Stimulated activated CD8-positive, alpha-beta memory T cell treated with anti-CD3 and anti-CD28 coated beads, Interleukin-12 subunit alpha, Interleukin-12 subunit beta, amount 100 ng/mL, for 4 hours (primary cell): ENCODE measurements around the gene VPS37B.

Source experiments
- DNase-seq: peaks from one replicate; pipeline ENCODE4 v3.0.0-alpha.2; 2020; ENCODE audit warnings: low read depth

Gene VPS37B

DNA sequence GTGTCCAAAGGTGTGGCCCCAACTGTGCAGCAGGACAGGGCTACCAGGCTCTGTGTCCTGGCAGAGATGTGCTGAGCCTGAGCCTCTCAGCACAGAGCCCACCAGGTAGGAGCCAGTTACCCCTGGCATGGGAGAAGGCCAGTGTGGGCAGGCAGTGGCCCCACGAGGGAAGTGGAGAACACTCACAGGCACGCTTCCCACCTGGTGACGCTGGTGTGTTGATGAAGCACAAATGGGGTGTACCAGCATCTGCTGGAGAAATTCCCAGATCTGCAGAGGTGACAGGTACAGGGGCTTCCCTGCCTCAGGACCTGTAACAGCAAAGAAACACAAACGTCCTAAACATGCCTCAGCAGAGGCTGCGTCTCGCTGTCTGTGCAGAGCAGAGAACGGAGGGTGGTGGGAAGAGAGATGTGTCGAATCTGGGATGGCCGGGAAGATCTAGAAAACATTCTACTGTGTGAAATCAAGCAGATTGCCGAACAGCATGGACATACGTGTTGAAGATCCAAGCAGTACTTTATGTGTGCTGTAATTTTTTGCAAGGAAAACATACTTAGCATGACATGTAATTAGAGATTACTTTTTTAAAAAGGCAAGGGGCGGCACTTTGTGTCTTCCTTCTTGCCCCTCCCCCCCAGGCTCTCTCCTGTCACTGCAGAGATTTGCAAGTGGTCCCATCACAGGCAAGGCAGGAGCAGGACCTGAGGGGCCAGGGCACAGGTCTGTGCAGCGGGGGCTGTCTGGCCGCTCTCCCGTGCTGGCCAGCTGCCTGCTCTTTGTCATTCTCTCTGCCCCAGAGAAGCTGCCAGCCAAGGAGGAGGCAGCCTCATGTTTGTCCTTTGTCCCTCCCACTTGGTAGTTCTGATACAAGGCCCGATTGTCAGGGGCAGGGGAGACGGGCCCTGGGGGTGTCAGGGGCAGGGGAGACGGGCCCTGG lies 43.3 kb downstream of the VPS37B start:
- no peak for DNase-seq

DNA sequence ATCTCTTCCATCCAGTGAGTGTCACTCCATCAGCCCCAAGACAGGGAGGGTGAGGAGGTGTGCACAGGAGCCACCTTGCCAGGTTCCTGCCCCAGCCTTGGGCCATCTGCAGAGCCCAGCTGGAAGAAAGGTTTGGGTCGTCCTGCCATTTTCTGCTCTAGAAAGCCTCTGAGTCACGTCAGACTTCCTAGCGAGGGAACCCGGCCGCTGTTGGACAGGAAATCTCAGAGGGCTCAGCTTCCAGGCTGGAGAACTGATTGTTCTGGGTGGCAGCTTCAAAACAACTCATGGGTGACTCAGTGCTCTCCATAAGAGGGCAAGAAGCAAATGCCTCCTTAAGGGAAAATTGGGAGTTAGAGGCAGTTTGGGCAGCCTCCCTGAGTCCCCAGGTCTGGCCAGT lies 44.1 kb downstream of the VPS37B start:
- no peak for DNase-seq

DNA sequence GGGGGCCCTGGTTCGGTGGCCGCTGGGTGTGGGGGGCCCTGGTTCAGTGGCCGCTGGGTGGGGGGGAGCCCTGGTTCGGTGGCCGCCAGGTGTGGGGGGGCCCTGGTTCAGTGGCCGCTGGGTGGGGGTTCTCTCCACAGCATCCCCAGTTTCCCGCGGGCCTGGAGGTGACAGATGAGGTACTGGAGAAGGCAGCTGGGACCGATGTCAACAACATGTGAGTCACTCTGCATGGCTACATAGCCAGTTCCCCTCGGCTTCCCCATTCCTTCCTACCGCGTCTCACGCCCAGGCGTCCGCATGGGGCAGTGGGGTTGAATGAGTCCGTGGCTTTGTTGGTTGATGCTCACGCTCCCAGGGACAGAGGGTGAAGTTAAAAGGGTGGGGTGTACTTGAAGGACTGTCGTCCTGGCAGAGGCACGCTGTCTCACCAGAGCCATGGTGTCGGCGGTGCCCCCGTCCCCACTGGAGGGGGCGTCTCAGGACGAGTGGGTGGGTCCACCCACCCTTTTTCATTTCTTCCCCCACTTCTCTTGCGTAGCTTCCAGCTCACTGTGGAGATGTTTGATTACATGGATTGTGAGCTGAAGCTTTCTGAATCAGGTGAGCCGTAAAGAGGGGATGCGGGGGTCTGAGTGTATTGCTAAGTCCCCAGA lies 45.1 kb downstream of the VPS37B start:
- no peak for DNase-seq

DNA sequence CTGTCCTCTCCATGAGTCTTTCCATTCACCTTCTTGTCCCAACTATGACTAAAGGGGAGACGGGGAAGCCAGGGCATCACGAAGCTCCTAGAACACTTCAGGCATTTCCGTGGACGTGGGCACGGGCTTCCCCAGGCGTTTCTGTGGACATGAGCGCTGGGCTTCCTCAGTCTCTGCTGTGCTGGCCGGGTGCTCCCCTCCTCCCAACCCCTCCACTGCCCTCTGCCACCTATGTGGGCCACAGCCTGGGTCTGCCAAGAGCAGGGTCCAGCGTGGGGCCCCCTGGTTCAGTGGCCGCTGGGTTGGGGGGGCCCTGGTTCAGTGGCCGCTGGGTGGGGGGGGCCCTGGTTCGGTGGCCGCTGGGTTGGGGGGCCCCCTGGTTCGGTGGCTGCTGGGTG lies 45.9 kb downstream of the VPS37B start:
- DNase-seq: no peak

DNA sequence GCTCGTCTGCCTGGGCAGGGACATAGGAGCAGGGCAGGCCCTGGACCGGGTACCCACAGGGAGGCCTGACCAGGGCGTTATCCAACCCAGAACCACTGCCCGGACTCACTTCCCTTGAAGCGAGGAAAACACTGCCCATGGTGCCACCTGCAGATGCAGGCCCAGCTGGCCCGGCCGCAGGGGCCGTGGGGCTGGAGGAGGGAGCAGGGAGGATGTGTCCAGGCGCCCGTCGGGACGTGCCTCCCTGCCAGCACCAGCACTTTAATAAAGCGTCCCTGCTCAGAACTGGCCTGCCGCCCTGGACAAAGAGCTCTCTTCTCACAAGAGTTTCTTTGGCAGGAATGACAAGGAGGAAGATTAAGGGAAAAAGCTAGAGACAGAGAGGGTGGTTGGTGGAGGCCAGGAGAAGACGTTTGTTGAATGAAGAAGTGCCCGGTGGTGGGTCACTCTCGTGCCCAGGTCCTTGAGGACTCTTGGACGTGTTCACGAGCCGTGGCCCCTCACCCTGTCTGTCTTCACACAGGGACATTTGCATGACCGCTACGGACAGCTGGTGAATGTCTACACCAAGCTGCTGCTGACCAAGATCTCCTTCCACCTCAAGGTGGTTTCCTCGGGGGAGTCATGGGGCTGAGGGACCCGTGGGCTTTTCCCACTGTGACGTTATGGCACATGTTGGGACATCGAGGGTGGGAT lies 46.4 kb downstream of the VPS37B start:
- DNase-seq: no peak

DNA sequence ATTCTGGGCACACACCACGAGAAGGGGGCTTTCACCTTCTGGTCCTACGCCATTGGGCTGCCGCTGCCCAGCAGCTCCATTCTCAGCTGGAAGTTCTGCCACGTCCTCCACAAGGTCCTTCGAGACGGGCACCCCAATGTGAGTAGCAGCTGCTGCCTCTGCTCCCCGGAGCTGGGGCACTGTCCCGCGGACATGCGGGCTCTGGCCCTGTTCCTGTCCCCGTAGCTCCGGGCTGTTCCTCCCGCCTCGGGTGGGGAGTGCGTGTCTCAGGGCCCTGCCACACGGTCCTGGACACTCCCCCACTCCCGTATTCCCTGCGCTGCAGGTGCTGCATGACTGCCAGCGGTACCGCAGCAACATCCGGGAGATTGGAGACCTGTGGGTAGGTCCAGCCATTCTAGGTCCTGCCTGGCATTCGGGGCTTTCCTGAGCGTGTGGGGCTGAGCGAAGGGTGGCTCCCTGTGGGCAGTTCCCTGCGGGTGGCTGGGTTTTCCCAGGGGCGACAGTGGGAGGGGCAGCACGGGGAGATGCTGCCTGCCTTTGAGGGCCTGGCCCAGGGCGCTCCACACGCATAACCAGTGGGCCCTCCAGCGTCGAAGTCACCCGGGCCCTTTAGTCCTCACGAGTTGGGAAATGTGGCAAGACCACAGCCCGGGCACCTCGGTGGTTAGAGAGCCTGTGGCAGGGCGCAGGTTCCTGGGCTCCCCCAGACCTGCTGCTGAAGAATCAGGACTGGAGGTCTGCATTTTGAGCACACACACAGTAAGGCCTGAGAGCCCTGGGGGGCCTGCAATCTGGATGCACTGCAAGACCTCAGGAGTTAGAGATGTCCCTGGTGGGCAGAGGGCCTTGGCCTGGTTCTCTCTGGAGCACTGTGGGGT lies 47.2 kb downstream of the VPS37B start:
- DNase-seq: no peak

DNA sequence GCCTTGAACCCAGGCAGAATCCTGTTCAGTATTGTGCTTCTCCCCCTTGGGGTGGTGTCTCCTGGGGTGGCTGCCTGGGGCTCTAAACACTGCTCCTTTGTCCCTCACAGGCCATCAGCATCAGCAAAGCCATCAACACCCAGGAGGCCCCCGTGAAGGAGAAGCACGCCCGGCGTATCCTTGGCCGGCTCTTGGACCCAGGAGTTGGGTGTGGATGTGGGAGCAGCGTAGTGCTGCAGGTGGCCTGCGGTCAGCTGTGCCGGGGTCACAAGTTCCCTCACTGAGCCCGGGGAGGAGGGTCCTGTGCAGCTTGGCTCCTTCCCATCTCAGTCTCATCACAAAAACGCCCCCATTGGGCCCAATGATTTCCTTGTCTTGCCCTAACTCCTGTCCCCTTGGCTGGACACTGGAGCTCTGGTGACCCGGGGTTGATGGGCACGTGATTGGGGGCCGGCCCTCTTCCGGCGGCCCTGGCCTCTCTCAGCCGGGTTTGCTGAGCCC lies 48.0 kb downstream of the VPS37B start:
- DNase-seq: no peak

DNA sequence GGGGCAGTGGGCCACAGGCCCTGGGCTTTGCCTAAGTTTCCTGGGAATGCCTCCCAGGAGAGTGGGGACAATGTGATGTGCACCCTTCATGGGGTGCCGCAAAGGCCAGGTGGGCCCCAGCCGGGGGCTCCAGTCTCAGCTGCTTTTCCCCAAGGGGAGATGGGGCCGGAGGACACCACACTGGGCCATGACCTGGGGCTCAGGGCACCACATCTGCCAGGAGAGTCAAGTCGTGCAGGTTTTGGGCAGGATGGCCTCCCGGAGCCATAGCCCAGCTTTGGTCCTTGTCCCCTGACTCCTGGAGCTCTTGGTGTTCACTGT lies 48.4 kb downstream of the VPS37B start:
- no peak for DNase-seq

DNA sequence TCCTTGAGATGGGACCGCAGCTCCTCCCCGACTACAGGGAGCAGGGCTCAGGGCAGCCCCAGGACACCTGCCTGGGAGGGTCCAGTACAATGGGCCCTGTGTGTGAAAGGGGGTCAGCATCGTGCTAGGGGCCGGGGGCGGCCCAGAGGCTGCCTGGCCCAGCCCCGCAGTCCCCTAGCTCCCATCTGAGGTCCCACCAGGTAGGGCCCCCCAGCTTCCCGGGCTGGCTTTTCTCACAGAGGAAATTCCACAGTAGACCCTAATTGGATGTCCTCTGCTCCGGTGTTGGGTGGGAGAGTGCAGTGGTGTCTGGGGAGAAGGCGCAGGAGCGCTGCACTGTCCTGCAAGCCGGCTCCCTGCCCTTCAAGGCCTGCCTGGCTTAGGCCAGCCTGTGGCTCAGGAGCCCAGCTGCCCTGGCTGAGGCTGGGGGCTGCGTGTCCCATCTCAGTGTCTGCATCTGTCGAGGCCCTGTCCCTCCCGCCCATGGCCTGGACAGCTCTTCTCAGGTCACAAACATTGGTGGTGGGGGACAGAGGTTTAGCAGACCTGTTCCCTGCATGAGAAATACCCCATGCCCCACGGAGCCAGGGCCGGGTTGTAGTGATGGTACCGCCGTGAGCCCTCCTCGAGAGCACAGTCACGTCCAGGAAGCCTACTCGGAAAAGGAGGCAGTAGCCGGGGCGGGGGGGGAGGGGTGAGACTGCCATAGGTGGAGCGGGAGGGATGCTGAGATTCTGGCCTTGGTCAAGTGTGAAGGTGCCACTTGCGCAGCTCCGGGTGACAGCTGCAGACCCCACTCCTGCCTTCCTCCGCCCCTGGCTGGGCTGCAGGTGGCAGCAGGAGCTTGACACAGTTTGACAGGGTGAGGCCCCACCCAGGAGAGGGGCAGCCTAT lies 49.1 kb downstream of the VPS37B start:
- no peak for DNase-seq

DNA sequence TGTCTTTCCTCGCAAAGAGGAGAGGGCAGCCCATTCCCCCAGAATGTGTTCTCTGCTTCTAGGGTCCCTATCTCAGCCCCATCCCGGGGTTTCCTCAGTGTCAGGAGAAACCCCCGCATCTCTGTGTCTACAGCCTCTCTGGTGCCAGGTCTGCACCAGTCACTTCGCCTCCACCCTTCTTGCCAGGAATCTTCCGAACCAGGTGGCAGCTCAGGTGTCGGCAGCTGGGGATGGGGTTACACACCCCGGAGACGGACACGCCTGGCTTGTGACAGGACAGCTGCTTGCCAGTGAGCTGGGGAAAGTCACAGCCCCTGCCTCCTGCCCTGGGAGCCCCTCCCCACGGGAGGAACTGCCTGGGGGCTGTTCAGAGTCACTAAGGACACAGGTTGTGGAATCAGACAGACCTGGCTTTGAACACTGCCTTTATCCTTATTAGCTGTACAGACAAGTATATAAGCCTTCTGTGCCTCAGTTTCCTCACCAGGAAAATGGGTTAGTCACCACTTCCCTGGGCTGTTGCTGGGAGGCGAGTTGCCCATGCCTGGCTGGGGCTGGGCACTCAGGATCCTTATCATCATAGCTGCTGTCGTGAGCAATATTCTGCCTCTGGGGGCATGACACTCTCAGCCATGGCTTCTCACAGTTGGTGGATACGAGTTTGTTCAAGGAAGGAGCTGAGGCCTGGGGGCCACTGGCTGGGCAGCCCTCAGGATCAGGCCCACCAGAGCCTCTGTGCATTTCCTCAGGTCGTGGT lies 49.9 kb downstream of the VPS37B start:
- DNase-seq: no peak

DNA sequence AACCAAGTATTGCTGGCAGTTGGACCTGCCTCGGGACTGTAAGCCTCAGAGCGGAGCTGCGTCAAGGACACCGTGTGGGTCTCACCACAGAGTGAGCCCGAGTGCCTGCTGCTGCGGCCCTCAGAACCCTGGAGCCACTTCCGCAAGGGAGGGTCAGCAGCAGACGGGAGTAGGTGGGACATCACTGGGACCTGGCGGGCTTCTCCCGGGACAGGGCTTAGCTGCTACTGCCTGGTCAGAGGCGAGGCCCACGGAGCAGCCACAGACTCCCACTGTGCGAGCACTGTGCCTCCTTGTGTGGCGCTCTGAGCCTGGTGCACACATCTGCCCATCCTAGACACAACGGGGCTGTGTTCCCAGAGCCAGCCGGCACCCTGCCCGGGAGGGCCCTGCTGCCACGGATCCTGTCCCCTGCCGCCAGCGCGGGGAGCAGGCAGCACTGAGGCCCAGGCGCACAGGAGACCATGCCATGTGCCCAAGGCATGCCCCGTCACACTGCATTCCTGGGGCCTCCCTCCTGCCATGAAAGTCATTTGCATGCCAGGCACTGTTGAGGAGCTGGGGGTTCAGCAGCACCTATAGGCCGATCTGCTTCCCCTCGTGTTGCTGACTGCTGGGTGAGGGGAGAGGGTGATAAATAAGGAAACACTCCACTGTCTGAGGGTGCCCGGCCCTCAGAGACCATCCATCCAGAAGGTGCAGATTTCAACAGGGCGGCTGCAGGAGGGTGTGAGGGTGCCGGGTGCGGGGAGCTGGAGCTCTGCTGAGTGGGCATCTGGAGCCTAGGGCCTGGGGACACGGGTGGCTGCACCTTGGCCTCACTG lies 50.7 kb downstream of the VPS37B start:
- DNase-seq: no peak

DNA sequence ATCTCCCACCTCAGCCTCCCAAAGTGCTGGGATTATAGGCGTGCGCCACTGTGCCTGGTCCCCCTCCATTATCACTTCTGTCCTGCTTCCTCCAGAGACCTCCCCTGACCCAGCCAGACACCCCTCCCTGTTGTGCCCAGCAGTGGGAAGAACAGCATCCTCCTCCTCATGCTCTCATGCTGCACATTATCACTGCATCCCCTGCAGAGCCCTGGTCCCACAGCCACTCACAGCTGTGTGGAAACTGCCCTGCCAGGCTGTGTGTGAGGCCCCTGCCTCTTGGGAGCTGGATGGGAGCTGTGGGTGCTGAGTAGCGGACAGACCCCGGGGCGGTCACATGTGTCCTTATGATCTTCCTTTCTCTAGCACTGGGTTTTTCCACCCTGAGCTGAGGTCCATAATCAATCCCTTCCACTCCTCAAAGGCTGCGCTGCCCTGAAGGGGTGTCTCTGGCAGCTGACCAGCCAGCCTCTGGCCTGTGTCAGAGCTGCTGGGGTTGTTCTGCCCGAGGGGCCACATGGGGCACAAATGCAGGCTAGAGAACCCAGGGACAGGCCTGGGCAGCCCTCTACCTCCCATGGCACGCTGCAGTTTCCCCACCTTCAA lies 51.5 kb downstream of the VPS37B start:
- no peak for DNase-seq

DNA sequence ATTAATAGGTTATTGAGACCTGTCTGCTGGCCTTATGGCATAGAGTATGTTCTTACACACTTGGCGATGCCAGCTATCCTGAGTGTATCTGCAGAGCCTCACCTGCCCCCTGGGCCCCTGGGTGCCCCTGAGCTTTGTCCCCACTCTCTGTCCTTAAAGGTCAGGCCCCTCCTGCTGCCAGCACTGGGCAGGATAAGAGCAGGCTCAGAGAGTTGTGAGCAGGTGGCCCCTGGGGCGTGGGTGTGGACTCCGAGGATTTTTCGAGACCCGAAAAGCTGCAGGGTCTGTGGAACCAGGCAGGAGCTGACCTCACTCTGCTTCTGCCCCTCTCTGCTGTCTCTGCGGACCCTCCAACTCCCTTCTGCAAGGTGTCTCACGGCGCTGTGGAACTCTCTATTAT lies 52.5 kb downstream of the VPS37B start:
- DNase-seq: no peak

DNA sequence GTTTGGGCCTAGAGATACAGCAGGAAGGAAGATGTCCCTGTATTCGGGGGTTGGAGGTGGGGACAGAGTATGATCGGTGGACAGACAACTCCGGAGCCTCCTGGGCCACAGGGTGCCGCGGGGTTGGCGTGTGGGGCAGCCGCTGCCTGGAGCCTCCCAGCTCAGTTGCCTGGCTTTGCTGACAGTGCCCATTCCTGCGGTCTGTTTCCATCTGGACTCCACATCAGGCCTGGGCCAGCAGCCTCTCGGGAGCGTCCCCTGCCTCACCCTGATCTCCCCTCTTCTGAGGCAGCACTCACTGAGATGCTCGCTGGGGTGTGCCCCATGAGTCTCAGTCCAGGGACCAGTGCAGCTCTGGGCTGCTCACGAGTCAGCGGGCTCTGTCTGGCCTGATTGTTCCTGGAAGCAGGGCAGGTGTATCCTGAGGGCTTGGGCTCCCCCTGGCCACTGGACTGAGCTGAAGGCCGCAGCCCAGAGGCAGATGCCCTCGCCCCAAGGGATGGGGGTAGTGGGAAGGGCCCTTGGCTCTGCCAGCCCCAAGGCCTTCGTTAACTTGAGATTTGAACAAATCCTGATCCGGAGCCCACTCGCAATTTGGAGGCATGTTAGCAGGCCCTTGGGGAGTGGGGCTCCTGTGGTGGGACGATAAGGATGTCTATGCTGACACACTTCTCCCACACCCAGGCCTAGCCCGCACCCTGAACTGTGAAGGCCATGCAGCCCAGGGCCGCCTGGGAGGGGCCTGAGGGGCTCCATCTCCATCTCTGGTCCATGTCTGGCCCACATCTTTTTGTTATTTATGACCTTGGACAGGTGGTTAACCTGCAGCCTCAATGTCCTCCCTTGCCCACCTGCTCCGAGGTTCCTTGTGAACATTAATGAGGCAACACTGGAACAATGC lies 53.2 kb downstream of the VPS37B start:
- DNase-seq: no peak

DNA sequence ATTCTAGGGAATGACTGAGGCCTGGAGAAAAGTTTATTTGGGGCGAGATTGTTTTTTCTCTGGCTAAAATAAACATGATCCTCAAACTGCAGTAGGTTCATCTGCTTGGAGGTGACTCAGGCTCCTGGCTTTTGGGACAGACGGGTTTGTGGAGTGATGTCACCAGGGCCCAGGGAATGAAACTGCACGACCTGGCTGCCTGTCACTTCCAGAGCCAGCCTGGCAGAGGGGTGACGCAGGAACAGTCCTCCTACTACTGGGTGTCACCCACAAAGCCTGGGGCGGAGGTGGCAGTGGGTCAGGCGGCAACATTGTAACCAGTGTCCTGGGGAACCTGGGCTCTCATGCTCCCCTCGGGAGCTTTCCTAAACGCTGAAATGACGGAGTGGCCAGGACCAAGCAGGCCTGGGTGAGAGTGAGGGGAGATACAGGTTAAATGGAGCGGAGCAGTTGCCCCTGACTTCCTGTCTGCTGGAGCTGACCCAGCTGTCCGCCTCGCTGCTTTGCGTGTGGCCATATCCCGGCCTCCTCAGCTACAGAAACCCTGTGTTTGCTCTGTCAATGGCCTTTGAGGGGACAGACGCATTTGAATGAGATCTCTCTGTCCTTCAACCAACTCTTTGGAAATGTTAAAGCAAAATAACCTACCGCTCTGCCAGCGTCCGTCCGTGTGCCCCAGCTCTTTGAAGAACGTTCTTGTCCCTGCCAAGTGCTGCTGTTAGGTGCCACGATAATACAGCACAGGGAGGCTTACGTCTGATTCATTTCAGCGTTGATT lies 54.2 kb downstream of the VPS37B start:
- DNase-seq: no peak

DNA sequence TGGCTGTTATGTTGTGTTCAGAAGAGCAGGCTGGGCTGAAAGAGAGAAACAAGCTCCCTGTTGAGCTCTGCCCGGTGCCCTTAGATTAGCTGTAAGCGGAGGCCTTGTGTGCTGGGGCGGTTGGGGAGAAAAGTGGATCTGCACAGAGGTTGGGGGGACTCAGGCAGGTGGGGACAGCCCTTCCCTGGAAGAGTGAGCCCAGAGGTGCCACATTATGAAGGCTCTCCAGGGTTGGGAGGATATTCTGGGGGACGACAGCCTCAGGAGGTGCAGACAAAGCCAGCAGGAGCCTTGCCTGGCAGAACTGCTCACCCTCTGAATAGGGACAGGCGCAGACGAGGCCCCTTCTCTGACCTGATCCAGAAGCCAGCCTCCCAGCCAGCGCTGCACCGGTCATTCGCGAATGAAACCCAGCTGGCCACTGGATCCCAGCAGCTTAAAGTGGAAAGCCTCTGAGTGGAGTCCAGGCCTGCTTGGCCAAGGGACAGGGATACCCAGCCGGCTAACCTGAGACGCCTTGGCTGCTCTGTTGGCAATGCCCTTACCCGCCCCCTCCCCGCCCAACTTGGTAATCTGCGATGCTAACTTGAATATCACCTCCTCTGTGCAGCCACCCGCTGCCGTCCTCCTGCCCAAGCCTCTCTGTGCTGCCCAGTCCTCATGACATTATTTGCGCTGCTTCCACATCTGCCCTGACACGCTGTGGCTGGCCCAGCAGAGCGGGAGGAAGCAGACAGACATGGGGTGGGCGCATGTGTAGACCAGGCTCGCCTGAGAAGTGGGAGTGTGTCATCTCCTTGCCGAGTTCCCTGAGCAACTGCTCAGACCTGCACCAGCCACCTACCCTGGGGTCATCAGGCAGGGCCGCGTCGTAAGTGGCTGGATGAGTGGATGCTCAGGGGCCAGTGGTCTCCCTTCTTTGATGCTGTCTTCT lies 55.1 kb downstream of the VPS37B start:
- no peak for DNase-seq
